GM18498 (cell line): ENCODE results near the gene MAP3K3.

ENCODE experiments used
- ATAC-seq: cut with Tn5 transposase; IDR thresholded peaks from one replicate; pipeline ENCODE4 v1.9.1; 2021; ENCODE audit warnings: mild to moderate bottlenecking, moderate library complexity; ENCODE audit not compliant: unreplicated experiment

The MAP3K3 gene

DNA sequence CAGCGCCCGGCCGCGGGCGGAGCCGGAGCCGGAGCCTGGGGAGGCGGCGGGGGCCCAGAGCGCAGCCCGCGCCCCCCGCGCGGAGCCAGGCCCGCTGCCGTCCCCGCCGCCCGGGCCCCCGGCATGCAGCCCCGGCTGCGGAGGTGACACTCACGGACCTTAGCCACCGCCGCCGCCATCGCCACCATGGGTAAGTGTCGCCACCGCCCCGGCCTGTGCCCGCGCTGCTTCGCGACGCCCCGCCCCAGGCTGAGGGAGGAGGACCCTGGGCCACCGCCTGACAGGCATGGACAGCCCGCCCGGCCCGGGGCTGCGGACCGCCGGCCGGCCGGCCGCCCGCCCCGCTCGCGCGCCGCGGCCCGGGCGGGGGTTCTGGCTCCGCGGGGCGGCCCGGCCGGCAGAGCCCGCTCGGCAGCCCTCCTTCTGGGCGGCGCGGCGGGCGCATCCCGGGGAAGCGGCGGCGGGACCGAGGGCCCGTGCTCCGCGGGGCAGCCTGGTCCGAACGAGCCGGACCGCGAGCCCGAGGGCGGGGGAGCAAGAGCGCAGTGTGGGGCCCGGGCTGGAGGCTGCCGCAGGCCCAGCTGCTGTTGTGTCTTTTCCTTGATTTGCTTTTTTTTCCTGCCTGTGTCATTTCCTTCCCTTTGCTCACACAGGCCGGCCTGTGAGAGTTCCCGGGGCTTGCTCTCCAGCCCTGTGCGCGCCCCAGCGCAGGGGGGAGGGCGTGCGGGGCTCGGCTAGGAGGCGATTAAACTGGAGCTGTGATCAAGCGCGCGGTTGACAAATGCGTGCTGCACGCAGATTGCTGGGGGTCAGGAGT, 565 bp downstream of the MAP3K3 start:
- peak; percentile 33 for ATAC-seq

DNA sequence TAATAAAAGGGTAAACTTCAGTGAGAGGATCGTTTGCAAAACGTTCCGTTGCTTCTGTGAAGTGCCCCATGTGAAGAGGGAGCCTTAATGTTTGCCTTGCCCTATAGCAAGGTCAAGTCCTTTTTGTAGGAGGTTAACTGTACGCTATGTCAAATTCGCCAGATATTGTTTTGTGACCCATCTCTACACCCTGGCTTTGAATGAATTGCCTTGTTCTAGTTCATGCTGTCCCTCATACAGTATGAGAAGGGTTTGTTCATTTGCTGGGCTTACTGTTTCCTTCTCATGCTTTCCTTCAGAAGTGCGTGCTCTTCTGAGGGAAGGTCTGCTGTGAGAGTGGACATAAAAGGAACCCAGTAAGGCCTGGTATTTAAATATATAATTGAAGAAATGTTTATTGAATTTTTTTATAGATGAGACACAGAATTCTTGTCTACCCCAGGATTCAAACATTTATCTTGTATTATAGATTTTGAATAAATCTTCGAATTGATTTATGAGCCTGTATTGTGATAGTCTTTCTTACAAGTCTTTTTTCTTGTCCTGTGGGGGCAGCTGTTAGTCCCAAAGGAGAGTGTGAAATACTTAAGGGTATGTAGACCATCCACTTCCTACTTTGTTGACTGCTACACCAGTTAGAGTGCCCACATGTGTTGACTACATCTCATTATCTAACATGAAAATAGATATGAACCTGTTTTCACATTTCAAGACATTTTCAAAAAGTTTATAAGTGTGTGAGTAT, 1.7 kb downstream of the MAP3K3 start:
- no peak for ATAC-seq

DNA sequence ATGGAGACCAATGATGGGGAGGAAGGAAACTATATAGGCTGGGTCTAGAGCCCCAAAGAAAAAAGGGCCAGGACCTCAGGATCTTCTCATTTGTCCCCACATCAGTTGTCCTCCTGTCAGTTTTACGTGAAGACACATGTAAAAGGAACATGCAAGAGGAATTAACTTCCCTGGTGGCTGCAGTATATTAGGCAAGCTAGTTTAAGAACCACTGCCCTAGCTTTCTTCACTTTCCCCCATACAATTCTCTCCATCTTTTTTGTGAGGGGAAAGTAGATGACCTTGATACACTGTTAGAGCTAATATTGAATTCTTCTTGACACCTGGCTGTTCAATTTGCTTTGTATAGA, 2.3 kb downstream of the MAP3K3 start:
- ATAC-seq: no peak

DNA sequence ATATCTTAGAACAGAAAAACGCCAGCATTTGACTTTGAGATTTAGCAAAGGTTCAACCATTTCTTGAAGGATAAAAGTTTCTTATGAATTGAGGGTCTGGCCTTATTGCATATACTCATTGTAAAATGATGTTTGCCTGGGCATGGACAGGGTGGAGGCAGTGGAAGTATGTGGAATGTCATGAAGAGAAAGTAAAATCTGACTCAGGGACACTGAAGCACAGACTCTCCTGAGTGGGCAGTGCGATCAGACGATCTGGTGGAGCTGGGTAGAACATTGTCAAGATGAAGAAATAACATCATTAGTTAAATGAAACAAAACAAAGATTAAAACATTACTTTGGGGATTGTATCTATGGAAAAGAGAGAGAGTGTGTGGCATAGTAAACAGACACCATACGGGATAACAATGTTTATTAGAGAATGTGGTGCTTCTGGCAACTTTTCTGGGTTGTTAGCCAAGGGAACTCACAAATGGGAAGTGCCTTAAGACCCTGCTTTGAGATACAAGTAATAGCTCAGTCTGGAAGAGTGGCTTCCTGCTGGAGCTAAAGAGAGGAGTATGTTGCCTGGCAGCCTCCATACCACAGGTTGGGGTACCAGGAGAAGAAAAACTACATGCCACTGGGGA, 4.4 kb downstream of the MAP3K3 start:
- no peak for ATAC-seq

DNA sequence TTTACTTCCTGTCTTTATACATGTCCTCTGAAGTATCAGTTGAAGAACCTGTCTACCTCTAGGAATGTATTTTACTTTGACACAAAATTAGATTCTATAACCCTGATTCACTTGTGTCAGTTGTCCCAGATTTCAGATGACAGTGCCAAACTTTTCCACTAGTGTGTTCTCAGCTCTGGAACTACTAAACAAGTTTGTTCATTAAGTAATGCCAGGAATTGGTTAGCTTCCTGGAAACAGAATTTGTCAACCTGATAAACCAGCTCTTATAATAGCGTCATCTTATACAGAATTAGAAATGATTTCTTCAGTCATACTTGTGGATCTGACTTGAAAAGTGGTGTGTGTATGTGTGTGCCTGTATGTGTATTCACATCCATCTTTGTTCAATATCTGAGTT, 7.4 kb downstream of the MAP3K3 start:
- no peak for ATAC-seq

DNA sequence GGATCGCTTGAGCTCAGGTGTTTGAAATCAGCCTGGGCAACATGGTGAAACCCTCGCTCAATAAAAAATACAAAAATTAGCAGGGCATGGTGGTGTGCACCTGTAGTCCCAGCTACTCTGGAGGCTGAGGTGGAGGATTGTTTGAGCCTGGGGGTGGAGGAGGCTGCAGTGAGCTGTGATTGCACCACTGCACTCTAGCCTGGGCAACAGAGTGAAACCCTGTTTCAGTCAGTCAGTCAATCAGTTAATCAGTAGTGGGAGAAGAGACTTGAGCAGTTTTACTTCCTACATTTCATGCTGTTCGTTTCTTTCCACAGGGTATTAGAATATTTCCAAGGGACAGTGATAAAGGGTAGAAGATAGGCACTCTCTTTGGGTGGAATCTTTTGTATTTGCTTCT, 8.8 kb downstream of the MAP3K3 start:
- ATAC-seq: no peak

DNA sequence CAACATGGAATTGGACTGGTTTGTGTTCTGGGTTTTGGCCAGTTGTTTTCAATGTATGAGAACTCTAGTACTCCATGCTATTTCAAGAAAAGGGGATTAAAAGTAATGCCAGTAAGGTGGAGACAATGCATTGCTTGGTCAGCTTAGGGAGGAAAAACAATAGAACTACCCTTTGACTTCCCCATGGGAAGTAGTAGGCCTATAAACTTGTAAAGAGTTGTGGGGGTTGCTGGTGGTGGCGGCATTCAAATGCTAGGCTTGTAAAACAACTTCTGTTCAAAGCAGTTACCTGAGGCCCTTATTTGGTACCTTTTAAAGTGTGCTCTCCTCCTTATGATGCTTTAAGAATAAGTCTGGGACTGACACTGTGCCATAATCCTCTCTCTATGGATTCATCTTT, 9.4 kb downstream of the MAP3K3 start:
- no peak for ATAC-seq

DNA sequence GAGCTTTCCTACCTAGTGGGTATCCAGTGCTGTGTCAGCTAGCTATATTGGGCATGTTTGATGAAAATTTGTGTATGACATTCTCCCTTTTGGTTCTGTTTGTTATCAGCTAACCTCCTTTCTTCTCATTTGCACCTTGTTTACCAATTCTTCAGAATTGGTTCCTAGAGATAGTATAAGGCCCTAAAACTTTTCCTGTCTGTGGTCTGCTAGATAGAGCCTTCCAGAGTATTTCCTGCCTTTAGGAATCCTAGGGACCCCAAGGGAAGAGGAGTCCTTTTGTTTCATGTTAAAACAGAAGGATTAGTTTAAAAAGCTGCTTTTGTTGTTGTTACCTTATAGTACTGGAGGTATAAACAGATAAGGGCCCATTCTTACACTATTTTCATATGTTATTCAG, 11.5 kb downstream of the MAP3K3 start:
- ATAC-seq: no peak

DNA sequence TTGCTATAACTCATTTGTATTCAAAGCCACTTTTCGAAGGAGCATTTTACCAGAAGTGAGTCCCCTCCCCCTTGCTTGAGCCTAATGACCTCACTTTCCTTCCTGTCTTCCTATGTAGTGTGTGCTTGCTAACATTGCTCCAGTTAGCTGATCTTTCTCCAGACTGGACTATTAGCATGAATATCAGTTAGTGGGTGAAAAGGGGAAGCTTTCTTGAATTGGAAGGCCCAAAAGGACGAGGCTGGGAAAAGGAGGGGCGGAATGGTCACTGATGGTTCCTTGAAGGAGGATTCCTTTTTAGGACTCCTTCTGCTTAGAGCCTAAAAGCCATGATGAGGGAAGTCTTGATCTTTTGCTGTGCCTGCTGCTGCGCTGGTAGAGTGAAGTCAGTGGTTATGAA, 11.9 kb downstream of the MAP3K3 start:
- ATAC-seq: no peak

DNA sequence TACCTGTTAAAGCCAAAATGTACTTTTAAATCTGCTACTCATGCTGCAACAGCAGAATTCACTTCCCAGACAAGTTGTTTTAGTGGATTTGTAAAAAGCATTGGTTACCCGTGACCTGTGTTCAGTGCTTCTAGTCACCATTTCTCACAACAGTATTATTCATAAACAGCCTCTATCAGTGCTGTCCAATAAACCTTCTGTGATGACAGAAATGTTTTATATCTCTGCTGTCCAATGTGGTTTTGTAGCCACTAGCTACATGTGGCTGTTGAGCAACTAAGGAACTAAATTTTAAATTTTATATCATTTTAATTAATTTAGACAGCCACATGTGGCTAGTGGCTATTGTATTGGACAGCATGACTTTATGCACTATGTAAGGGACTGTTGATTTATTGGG, 12.6 kb downstream of the MAP3K3 start:
- ATAC-seq: no peak

DNA sequence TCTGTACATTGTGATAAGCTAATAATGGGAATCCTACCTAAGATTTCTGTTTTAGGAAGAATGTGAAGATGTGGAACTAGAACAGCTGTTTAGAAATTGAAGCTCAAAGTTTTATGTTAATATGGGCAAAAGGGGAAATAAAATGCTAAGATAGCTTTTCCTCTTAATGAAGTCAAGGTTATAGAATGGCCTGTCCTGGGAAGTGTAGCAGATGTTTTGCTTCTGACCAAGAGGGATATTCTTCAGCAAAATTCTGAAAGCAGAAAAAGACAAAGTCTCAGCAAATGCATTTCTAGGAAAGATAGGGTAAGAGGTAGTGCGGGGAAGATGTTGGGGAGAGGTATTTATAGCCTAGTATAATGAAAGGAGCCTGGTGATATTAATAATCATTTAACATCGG, 13.1 kb downstream of the MAP3K3 start:
- no peak for ATAC-seq

DNA sequence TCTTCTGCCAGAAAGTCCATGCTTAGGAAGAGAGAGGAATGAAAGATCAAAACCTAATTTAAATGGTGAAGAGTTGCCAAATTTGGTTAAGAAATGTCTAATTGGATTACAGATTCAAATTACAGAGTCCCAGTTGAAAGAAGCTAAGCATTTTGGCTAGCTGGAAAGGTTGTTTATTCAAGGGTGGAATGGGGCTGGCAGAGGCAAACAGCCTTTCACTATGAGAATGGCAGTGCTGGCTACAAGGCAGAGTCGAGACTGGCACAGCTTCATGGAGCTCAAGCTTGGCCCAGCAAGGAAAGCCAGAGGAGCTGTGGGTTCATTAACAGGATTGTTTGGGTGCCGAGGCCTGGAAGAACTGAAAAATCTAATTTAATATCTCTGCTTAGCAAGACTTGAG, 13.6 kb downstream of the MAP3K3 start:
- ATAC-seq: no peak

DNA sequence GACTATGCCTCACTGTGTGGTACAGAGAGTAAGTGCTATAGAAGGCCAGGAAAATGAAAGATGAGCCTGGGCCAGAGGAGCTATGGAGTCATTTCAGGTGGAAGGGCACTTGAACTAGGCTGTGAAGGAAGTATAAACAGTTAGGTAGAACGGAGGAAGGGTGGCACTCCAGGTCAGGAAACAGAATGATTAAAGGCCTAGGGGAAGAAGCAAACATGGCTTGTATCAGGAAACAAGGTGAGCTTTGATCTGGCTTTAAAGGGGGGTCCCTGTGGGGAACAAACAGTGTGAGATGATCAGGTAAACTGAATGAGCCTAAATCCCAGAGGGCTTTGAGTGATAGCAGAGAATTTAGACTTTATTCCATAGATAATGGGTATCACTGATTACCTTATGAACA, 16.9 kb downstream of the MAP3K3 start:
- no peak for ATAC-seq

DNA sequence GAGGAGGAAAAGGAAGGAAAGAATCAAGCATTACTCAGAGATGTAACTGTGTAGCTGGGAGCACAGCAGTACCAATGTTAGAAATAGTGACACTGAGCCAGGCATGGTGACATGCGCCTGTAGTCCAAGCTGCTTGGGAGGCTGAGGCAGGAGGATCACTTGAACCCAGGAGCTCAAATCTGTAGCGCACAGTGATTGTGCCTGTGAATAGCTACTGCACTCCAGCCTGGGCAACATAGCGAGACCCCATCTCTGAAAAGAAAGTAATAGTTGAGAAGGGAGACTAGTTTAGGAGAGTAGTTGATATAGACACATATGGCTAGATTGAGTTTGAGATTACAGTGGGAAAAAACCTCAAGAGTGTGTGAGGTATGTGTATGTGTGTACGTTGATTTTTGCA, 17.8 kb downstream of the MAP3K3 start:
- no peak for ATAC-seq

DNA sequence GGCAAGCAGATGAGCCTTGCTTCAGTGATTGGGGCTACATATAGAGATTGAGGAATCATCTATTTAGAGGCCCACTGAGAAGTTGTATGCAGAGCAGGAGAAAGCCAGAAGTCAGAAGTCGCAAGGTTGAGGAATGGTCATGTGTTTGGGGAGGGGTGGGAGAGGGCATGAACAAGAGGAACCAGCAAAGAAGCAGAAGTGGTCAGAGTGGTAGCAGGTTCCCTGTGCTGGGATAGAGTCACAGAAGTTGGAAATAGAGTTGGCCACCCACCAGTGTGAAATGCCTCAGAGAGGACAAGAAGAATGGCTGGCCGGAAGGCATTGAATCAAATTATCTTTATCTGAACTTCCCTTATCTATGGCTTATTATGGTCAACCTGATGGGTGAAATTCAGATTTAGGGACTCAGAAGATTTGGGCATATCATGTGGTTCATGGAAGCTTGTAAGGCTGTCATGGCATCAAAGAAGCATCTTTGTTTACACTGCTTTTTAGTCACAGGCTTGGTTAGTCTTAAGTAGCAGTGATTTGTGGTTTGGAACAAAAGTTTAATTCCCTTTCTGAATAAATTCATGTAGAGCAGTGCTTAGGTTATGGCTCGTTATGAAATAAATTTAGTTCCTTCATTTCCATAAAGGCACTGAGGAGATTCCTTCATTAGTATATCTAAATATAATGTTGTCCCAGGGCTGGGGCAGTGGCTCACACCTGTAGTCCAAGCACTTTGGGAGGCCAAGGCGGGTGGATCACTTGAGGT, 19.7 kb downstream of the MAP3K3 start:
- ATAC-seq: no peak

DNA sequence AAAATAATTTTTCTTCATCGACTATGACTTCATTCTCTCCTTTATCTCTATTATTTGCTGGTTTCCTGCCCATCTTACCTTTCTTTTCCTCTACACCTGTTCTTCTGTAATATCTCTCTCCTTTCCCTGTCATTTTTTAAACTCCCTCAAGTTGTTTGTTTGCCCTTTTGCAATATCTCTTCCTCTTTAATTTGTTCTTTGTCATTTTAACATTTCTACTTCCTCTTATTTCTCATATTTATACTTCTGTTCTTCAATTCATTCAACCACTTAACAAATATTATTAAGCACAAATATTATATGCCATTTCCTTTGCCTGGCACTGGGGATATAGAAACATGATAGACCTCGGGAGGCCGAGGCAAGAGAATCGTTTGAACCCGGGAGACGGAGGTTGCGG, 22.6 kb downstream of the MAP3K3 start:
- no peak for ATAC-seq

DNA sequence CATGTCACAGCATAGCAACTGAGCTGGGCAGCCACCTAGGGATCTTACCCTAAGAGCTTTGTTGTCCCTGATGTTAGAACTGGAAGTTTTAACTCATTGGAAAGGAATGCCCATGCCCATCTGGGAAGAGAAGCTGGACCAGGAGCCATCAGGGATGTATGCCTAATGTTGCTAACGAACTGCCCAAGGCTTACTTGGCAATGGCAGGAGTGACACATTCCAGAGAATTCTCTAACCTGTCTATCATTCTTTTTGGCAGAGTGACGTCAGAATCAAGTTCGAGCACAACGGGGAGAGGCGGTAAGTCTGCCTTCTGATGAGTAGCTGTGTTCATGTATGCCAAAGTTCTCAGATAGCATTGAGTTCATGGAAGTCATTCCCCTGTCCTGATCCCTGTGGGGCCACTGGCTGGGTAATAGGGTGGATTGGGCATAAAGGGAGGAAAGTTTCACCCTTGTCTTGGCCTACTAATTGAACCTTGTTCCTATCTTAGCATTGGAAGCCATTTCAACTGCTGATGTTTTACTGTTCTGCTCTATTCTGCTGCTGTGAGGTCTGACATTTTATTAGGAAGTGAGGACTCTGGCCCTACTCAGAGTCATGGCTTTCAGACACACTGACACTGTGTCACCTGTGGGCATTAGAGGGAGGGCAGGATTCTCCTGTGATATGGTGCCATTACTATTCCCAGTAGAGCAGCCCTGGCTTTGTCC, 23.7 kb downstream of the MAP3K3 start:
- ATAC-seq: peak; percentile 67

DNA sequence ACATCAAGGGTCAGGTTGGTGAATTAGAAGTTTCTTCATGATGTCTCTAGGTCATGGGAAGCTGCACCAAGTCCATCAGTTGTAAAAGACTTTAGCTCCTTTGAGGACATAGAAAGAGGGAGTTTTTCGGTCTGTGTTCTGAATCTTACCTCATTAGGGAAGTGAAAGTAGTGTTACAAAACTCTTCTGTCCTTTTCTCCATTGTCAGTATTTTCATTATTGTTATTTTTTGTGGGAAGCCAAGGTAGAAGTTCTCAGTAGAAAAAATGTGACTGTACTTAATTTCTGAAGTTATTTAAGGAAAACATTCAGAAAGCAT, 24.2 kb downstream of the MAP3K3 start:
- ATAC-seq: peak; percentile 88

DNA sequence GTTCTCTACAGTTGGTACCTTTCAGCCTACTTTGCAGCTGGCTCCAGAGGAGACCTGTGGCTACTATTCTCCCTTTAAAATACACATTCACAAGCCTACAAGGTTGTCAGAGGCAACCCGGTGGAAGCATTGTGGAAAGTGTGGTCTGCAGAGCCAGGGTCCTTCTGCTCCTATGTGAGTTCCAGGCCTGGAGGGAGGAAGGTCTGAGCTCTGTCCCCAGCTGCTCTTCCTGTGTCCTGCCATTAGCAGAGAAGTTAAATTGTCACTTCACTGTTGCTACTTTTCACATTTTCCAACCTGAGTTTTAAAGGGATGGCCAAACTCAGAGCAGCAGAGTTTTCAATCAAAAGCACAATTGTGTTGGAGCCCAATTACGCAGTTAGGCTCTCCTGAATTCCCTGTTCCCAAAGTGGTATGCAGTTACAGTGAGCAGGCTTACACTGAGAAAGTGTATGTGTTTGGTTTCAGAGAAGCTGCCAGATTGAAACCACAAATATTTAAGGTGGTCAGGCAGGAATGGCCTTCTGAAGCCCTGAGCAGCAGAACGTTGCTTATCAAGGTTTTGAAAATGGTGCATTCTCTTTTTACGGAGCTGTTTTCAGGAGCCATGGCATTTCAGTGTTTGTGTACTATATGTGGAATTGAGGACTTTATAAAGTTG, 25.0 kb downstream of the MAP3K3 start:
- ATAC-seq: no peak

DNA sequence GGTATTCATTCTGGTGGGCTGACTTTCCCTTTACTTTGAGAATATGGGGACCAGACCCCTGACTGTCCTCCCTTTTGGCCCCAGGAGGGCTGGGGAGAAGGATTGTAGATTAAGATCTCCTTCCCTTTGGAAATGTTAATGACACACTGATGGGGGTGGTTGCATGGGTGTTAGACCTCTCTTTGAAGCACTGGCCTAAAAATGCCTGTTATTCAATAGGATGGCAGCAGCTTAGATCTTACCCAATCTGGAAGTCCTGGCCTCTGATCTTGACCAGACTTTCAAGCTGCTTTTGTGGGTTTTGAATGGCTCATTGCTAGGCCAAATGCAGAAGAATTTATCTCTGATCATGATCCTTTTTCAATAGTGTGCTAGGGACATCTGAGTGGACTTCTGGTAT, 25.7 kb downstream of the MAP3K3 start:
- no peak for ATAC-seq
